Adipocyte (in vitro differentiated cells): ENCODE results near the gene KRT4.
"Not testable (repeated sequence)": the region's sequence is repeated elsewhere in the genome, so short reads cannot be mapped to it uniquely, and the experiment has no call there.

Source experiments
- DNase-seq: peaks from one replicate; pipeline ENCODE4 v3.0.0-alpha.2; 2015; ENCODE audit warnings: low read depth
- H3K27me3 ChIP-seq: replicated peaks from 2 replicates; pipeline ENCODE4 v1.7.0; 2013; ENCODE audit warnings: mild to moderate bottlenecking, low read length, moderate library complexity; ENCODE audit not compliant: control insufficient read depth, insufficient read depth
- H3K36me3 ChIP-seq: 2 replicates; pipeline ENCODE4 v1.7.0; 2013; ENCODE audit warnings: low read length, mild to moderate bottlenecking, moderate library complexity; ENCODE audit not compliant: control insufficient read depth, insufficient read depth, severe bottlenecking
- H3K4me1 ChIP-seq: 2 replicates; pipeline ENCODE4 v1.7.0; 2013; ENCODE audit warnings: mild to moderate bottlenecking, low read length, moderate library complexity; ENCODE audit not compliant: control insufficient read depth, insufficient read depth
- H3K4me3 ChIP-seq: 2 replicates; pipeline ENCODE4 v1.7.0; 2013; ENCODE audit warnings: mild to moderate bottlenecking, low read length, moderate library complexity
- H3K9ac ChIP-seq: 2 replicates; pipeline ENCODE4 v1.7.0; 2013; ENCODE audit warnings: mild to moderate bottlenecking, low read length, moderate library complexity
- H3K9me3 ChIP-seq: 2 replicates; pipeline ENCODE4 v1.7.0; 2013; ENCODE audit warnings: mild to moderate bottlenecking, low read length, moderate library complexity; ENCODE audit not compliant: control insufficient read depth

KRT4 gene

GRCh38 chr12:52801773-52802172 is 12.1 kb downstream of the KRT4 start:
- no peaks in the 10 kb centered on the region for H3K36me3 ChIP-seq
- no peak overlapping the region for H3K9ac ChIP-seq
- DNase-seq = no peak
- no peak overlapping the region for H3K4me3 ChIP-seq
- H3K27me3 ChIP-seq = peaks cover 26% of the 10 kb centered on the region
- no peaks in the 10 kb centered on the region for H3K9me3 ChIP-seq
- H3K4me1 ChIP-seq = no peaks in the 10 kb centered on the region

GRCh38 chr12:52800259-52800917 is 13.5 kb downstream of the KRT4 start:
- Histone ChIP-seq H3K36me3 (no peaks in the 10 kb centered on the region), H3K9ac (no peak overlapping the region), H3K4me1 (no peaks in the 10 kb centered on the region), H3K4me3 (no peak overlapping the region), H3K27me3 (peaks cover 13% of the 10 kb centered on the region), H3K9me3 (no peaks in the 10 kb centered on the region)
- DNase-seq = no peak

- Histone ChIP-seq H3K4me1 (no peaks in the 10 kb centered on the region), H3K9me3 (no peaks in the 10 kb centered on the region), H3K4me3 (no peak overlapping the region), H3K27me3 (peaks cover 10% of the 10 kb centered on the region), H3K9ac (no peak overlapping the region), H3K36me3 (no peaks in the 10 kb centered on the region)
- no peak for DNase-seq
Measured at GRCh38 chr12:52799505-52800211, 14.3 kb downstream of the KRT4 start.

GRCh38 chr12:52798671-52799504 is 15.0 kb downstream of the KRT4 start:
- no peaks in the 10 kb centered on the region for H3K36me3 ChIP-seq
- no peaks in the 10 kb centered on the region for H3K9me3 ChIP-seq
- no peak for DNase-seq
- no peak overlapping the region for H3K4me3 ChIP-seq
- H3K27me3 ChIP-seq = peaks cover 9% of the 10 kb centered on the region
- no peak overlapping the region for H3K9ac ChIP-seq
- H3K4me1 ChIP-seq = no peaks in the 10 kb centered on the region

GRCh38 chr12:52798003-52798670 is 15.8 kb downstream of the KRT4 start:
- no peak overlapping the region for H3K4me3 ChIP-seq
- no peak overlapping the region for H3K9ac ChIP-seq
- no peaks in the 10 kb centered on the region for H3K4me1 ChIP-seq
- H3K9me3 ChIP-seq = no peaks in the 10 kb centered on the region
- no peak for DNase-seq
- H3K36me3 ChIP-seq = no peaks in the 10 kb centered on the region
- H3K27me3 ChIP-seq = peaks cover 2% of the 10 kb centered on the region

- H3K9ac ChIP-seq = no peak overlapping the region
- DNase-seq = no peak
- H3K36me3 ChIP-seq = no peaks in the 10 kb centered on the region
- no peaks in the 10 kb centered on the region for H3K9me3 ChIP-seq
- H3K27me3 ChIP-seq = peaks cover 4% of the 10 kb centered on the region
- no peaks in the 10 kb centered on the region for H3K4me1 ChIP-seq
- H3K4me3 ChIP-seq = no peak overlapping the region
Measured at GRCh38 chr12:52797529-52797894, 16.4 kb downstream of the KRT4 start.

- H3K9ac ChIP-seq = no peak overlapping the region
- no peaks in the 10 kb centered on the region for H3K4me1 ChIP-seq
- H3K9me3 ChIP-seq = no peaks in the 10 kb centered on the region
- no peak overlapping the region for H3K4me3 ChIP-seq
- H3K27me3 ChIP-seq = peaks cover 6% of the 10 kb centered on the region
- DNase-seq = no peak
- no peaks in the 10 kb centered on the region for H3K36me3 ChIP-seq
Measured at GRCh38 chr12:52796839-52797528, 16.9 kb downstream of the KRT4 start.

- no peaks in the 10 kb centered on the region for H3K36me3 ChIP-seq
- no peaks in the 10 kb centered on the region for H3K4me1 ChIP-seq
- H3K9ac ChIP-seq = no peak overlapping the region
- no peak overlapping the region for H3K4me3 ChIP-seq
- DNase-seq = no peak
- peaks cover 10% of the 10 kb centered on the region for H3K27me3 ChIP-seq
- no peaks in the 10 kb centered on the region for H3K9me3 ChIP-seq
Measured at GRCh38 chr12:52796429-52796794, 17.5 kb downstream of the KRT4 start.

GRCh38 chr12:52795694-52796428 is 18.1 kb downstream of the KRT4 start, which contains the start of gene KRT3:
Gene KRT3 (minus strand): TSS chr12:52796117. CDS start chr12:52796042, 75 bp downstream.
- DNase-seq = no peak
- Histone ChIP-seq H3K4me1 (no peaks in the 10 kb centered on the region), H3K9ac (no peak within 1 kb of the TSS), H3K36me3 (no peaks in the 10 kb centered on the region), H3K9me3 (no peaks in the 10 kb centered on the region), H3K27me3 (peaks cover 16% of the 10 kb centered on the region), H3K4me3 (no peak within 1 kb of the TSS)

- DNase-seq, H3K4me1 ChIP-seq, H3K36me3 ChIP-seq, H3K9ac ChIP-seq, H3K9me3 ChIP-seq, H3K4me3 ChIP-seq: not testable (repeated sequence)
- H3K27me3 ChIP-seq = peaks cover 21% of the 10 kb centered on the region
Measured at GRCh38 chr12:52795332-52795674, 18.6 kb downstream of the KRT4 start.
